T-helper 9 cell (primary cell): Measurements from ENCODE around the gene RNF150.
"Not testable (repeated sequence)": the region's sequence is repeated elsewhere in the genome, so short reads cannot be mapped to it uniquely, and the experiment has no call there.

Experiments used
- DNase-seq: peaks from one replicate; pipeline ENCODE4 v3.0.0-alpha.2; 2020

RNF150 gene

GRCh38 chr4:140857111-140857510, 276.2 kb downstream of the RNF150 start:
- DNase-seq = no peak

GRCh38 chr4:140856621-140857062, 276.6 kb downstream of the RNF150 start:
- DNase-seq = no peak

DNA sequence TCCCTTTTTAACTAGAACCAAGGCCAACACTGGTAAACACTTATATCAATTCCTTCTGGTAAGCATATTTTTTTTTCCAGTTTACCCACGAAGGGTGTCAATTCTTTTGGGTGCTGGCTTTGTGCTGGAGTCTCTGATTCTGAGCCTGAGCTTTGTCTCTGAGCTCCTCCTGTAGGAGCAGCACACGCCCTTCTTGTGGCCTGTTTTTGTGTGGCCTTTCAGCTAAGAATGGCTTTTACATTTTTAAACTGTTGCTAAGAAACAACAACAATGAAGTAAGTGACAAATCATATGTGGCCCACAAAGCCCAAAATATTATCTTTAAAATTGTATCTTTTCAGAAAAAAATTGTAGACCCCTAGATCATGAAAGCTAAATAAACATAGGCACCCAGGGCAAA, 279.1 kb downstream of the RNF150 start:
- no peak for DNase-seq

- no peak for DNase-seq
These were observed 281.5 kb downstream of the RNF150 start for GRCh38 chr4:140851804-140852203.

DNA sequence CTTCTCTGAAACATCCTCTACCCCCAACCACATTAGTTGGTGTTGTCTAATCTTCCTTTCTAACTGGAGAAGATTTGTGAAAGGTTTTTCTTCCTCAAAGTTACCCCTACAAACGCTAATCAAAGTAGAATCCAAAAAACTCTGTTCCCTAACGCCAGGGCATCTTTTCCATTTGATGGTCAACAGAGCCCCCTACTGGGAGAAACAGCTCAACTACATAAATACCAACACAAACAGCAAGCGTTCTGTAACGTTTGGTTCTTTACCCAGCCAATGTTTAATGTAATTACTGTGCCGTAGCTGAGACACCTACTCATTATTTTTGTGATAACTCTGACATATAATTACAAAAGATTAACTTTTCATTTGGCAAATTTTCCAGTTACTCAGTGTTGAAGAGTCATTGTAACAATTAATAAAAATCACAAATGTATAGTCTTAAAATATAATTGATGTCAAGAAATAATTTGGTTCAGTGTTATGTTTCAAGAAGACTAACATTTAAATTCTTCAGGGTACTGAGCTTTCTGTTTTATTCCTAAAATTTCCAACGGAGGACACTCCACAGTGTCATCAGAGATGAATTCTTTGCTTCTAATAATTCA, 282.1 kb downstream of the RNF150 start:
- no peak for DNase-seq

GRCh38 chr4:140849526-140849925, 283.7 kb downstream of the RNF150 start:
- no peak for DNase-seq

GRCh38 chr4:140846736-140847135, 286.5 kb downstream of the RNF150 start:
- no peak for DNase-seq

DNA sequence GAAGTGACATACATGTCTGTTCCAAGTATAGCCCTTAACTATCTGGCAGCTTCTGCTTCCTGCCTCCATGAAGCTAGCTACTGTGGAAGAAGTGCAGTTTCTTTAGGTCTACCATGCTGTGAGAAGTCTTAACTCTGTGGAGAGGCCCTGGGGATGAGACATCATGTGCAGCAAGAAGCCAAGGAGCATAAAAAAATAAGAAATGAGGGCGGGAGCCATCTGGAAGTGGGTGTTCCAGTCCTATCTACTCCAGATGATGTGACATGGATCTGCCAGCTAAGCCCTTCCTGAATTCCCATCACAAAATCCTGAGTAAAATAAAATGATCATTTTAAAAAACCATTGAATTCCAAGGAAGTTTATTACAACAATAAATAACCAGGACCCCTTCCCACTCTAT, 289.2 kb downstream of the RNF150 start:
- no peak for DNase-seq

DNA sequence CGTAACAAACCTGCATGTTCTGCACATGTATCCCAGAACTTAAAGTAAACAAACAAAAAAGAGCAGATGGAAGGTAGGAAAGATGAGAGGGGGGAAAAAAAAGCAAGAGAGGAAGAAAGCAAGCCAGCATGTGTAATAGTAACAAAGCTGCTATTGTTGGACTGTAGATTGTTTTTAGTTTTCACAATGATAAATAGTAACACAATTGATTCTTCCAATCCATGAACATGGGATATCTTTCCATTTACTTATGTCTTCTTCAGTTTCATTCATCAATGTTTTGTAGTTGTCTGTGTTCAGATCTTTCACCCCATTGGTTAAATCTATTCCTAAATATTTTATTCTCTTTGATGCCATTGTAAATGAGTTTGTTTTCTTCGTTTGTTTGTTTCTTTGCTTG, 292.1 kb downstream of the RNF150 start:
- no peak for DNase-seq

DNA sequence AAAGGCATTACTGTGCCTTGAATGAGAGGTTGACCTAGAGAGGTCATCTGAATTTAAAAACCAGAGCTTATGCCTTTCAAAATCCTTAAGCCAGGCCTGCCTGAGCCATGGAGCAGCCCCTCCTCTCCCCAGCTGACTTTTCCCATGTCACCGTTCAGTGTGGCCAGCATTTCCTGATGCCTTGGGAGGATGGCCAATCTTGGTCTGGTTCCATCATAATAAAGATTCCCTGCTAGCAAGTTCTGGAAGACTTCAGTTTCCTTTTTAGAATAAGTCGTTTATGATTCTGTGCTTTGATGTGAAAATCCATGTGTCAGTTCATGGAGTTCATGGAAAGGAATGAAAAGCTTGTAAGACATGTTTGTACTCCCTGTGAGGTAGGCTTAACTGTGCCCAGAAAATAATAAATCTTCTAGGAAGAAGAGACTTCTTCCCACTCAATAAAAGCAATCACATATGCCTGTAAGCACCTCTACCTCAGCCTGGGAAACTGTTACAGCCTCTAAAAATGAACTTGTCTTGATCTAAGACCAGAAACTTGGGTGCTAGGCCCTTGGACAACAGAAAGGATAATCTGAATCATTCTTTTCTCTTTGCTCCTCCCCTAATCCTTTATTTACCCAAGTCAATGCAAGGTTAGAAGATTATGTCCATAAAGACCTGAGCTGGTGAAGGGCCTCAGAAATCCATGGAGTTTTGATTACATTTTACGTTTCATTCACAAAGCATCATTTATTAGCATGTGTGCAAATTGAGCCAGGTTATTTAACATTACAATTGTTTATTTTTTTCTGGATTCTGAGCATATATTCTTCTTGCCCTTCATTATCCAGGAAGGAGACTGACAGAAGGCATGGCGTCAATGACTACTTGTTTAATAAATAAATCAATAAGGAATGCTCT, 293.1 kb downstream of the RNF150 start:
- DNase-seq = no peak

GRCh38 chr4:140839406-140839805, 293.9 kb downstream of the RNF150 start:
- no peak for DNase-seq

- no peak for DNase-seq
These were observed 295.5 kb downstream of the RNF150 start for GRCh38 chr4:140837736-140838135.

DNA sequence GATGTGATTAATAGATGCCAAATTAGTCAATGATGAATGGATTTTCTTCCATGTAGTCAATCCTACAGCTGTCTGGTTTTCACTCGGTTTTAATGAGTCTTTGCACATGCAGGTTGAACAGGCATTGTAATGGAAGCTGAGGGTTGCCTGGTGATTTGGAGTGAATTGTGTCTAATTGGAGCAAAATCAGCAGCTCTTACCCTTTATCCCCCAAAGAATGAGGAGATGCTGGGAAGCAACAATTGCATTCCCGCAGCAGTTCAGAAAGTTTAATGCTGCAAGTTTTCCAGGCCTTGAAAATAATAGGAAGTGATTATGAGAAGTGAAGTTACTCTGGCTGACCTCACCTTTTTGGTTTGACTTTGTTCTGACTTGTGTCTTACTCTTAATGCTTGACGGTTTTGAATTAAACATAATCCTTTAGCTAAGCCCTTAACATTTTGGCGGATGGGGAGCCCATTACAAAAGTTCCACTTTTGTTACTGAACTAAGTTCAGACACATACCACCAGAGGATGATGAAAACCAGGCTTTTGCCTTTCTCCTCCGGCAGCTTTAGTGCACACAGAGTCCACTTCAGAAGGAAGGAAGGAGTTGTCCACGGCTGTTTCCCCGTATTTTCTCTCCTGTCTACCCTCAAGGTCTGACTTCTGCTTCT, 298.3 kb downstream of the RNF150 start:
- no peak for DNase-seq

DNA sequence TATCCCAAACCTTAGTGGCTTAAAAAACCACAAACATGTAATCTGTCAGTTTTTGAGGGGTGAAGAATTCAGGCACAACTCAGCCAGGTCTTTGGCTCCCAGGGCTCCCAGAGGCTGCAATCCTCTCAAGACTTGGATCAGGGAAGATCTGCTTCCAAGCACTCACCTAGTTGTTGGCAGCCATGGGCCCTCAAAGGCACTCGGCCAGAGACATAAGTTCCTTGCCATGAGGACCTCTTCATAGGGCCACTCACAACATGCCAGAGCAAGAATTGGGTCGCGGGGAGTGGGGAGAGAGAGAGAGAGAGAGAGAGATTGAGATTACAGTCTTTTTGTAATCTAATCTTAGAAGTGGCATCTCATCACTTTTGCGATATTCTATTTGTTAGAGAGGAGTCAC, 300.0 kb downstream of the RNF150 start:
- DNase-seq = no peak

DNA sequence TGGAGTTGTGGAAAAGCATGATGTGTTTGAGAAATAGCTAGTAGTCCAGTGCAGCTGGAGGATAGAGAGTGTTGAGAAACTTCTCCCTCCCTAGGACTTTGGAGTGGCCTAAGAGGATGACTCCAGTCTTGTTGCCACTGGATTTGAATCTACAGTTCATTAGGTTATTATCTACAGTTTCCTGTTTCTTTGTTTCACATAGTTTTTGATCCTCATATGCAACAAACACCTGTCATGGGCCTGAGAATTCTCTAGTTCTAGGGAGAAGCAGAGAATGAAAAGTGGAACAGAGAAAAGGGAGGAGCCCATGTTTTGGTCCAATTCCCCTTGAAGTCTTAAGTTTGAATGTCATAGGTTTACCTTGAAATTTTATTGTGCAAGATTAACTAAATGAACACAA, 303.4 kb downstream of the RNF150 start:
- DNase-seq = no peak

- DNase-seq = no peak
These were observed 306.6 kb downstream of the RNF150 start for GRCh38 chr4:140826701-140827027.

- not testable (repeated sequence) for DNase-seq
These were observed 312.7 kb downstream of the RNF150 start for GRCh38 chr4:140820520-140820919.

DNA sequence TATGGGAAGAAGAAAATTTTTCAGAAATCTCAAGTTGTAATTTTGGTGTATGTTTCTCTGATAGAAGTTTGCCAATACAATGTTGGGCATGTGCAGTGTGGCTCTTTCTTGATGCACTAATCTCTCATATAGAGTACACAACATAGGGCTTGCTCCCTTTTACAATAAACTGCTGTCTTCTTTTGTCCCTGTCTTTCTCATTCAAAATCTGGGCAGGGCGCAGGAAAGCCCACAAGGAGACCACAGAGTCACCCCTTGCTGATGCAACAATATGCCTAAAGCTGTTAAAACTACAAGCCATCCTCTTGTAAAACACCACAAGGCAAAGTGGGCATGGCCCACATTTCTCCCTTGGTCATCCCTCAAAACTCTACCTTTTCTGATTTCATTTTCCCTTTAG, 313.7 kb downstream of the RNF150 start:
- no peak for DNase-seq

DNA sequence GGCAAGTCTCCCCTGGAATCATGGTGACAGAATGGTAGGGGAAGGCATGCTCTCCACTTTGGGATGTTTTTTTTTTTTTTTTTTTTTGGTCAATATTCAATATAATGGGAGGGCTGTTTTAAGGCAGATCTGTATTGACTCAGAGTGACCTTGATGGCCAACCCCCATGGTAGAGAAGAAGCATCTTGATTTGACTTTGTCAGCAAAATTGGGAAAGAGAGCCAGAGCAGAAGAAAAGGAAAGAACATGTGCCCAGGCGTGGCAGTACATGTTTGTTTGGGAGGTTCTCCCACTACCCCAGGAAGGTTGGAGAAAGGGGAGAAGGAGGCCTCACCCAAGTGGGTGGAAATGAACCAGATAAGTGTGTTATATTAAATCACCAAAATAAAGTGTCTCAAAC, 314.8 kb downstream of the RNF150 start:
- no peak for DNase-seq

DNA sequence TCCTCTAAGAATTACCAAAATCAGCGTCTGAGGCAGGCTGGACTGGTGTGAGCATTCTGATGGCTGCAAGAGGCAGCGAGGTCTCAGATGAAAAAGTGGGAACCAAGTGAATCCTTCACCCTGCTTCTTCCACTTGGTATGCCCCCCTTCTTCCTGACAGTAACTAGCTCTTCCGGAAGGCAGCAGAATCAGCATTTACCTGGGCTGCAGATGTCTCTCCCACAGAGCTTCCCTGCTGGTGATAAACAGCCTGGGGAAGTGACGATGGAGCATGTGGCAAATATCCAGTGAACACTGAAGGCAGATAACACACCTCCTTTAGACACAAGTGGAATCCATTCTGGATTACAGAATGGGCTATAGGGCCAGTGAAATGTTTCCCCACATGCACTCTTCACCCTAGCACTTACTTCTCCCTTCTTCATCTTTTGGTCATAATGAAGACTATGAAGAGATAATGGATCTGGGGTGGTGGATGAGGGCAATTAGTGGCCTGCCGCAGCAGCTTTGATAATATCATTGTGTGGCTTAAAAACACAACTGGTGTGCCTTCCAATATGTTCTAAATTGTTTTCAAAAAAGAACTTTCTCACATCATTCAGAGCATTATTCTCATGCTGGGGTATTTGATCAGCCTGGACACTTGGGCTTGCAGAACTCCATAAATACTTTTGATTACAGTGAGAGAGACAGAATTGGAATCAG, 316.3 kb downstream of the RNF150 start:
- DNase-seq = no peak

DNA sequence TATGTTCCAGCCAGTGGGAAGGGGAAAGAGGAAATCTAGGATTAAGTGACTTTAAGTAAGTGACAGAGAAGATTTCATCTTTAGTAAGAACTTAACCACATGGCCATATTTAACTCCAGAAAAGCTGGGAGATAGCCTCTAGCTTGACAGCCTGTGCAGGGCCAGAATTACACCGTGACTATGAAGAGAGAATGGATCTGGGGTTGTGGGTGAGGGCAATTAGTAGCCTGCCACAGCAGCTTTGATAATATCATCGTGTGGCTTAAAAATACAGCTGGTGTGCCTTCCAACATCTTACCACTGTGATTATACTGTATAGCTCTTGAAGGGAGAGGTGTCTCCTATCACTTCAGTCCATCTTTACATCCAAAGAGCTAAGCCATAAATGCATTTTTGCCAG, 319.5 kb downstream of the RNF150 start:
- DNase-seq = no peak

- no peak for DNase-seq
These were observed 320.4 kb downstream of the RNF150 start for GRCh38 chr4:140812916-140813315.

- no peak for DNase-seq
These were observed 321.8 kb downstream of the RNF150 start for GRCh38 chr4:140811429-140811828.
